GM21528 (cell line): Measurements from ENCODE around the gene BRF1.

Source experiments
- ATAC-seq: cut with Tn5 transposase; IDR thresholded peaks from one replicate; pipeline ENCODE4 v1.9.1; 2021; ENCODE audit warnings: mild to moderate bottlenecking, moderate library complexity; ENCODE audit not compliant: unreplicated experiment, low FRiP score

Gene BRF1

GRCh38 chr14:105215602-105216001 lies 85.2 kb downstream of the BRF1 start:
- ATAC-seq, result no peak

- ATAC-seq, result no peak
These were observed 86.4 kb downstream of the BRF1 start for GRCh38 chr14:105214324-105214915.

GRCh38 chr14:105213361-105213760 lies 87.4 kb downstream of the BRF1 start:
- ATAC-seq, result no peak

- ATAC-seq, result no peak
These were observed 88.1 kb downstream of the BRF1 start for GRCh38 chr14:105212541-105213300.

GRCh38 chr14:105211758-105212089 lies 89.1 kb downstream of the BRF1 start:
- no peak for ATAC-seq

GRCh38 chr14:105211086-105211757 lies 89.6 kb downstream of the BRF1 start:
- ATAC-seq, result no peak

GRCh38 chr14:105210266-105211025 lies 90.4 kb downstream of the BRF1 start:
- no peak for ATAC-seq

GRCh38 chr14:105209646-105210045 lies 91.2 kb downstream of the BRF1 start:
- ATAC-seq, result no peak

- ATAC-seq, result no peak
These were observed 91.7 kb downstream of the BRF1 start for GRCh38 chr14:105209091-105209490.

GRCh38 chr14:105208738-105209075 lies 92.1 kb downstream of the BRF1 start:
- ATAC-seq, result no peak

GRCh38 chr14:105207996-105208737 lies 92.6 kb downstream of the BRF1 start:
- ATAC-seq, result no peak

- ATAC-seq, result no peak
These were observed 93.3 kb downstream of the BRF1 start for GRCh38 chr14:105207460-105207901.

GRCh38 chr14:105206873-105207272 lies 93.9 kb downstream of the BRF1 start:
- ATAC-seq, result no peak

- ATAC-seq, result no peak
These were observed 95.1 kb downstream of the BRF1 start for GRCh38 chr14:105205673-105206208.

GRCh38 chr14:105204931-105205672 lies 95.7 kb downstream of the BRF1 start:
- ATAC-seq, result no peak

GRCh38 chr14:105204206-105204930 lies 96.4 kb downstream of the BRF1 start:
- ATAC-seq, result no peak

GRCh38 chr14:105203701-105204100 lies 97.1 kb downstream of the BRF1 start:
- no peak for ATAC-seq

GRCh38 chr14:105203057-105203531 lies 97.7 kb downstream of the BRF1 start:
- no peak for ATAC-seq
